ENCODE data around the gene ZNF268. TPM values are rescaled to one million over a fixed set of nuclear protein-coding genes. Genes with fewer than 3 reads are reported as not detected.

The ZNF268 gene
- polyA plus RNA-seq, 1 of the 3 experiments (the other 2 are of a cell fraction) = 5.2 TPM

DNA sequence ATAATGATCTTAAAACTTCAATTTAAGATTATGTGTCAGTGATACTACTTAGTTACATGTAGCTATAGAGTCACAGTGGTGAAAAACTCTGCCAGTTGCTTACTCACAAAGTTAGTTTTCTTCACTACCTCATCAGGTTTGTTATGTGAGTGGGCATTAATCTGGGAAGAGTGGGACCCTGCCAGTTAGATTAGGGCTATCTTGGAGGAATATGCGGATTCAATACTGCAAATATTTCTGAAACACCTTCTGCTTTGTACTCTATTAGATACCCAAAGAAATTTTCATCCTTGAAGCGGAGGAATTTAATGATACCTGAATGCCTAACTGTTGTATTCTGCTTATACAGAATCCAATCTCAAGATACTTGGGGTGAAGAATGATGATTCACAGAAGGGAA is 25.1 kb downstream of the ZNF268 start:
- Histone ChIP-seq H2AFZ (ENCODE audit: low read depth) (no peak overlapping the region), H3K4me1 (ENCODE audit: control insufficient read depth in 1 of 2, insufficient read depth in 2 of 2, low read depth in 1 of 2, low read length in 1 of 2) (no peaks in the 10 kb centered on the region), H3K27me3 (ENCODE audit: insufficient read depth) (no peaks in the 10 kb centered on the region), H4K20me1 (ENCODE audit: insufficient read depth) (no peaks in the 10 kb centered on the region), H3K4me2 (no peak overlapping the region), H3K4me3 (ENCODE audit: low read depth in 2 of 2, low read length in 1 of 2) (no peak overlapping the region), H3K79me2 (ENCODE audit: insufficient read depth) (no peaks in the 10 kb centered on the region), H3K27ac (ENCODE audit: low read depth in 2 of 2, low read length in 1 of 2) (no peak overlapping the region), H3F3A (replicated peaks; ENCODE audit: insufficient read depth) (peaks cover 29% of the 10 kb centered on the region), H3K9ac (no peak overlapping the region), H3K36me3 (replicated peaks in 1 of 2; ENCODE audit: control insufficient read depth in 1 of 2, insufficient read depth in 2 of 2, low read length in 1 of 2) (peaks cover 22 to 35% of the 10 kb centered on the region in 2 experiments), H3K9me2 (no peaks in the 10 kb centered on the region), H3K9me3 (peaks cover 65% of the 10 kb centered on the region)
- TF ChIP-seq NFIC (IDR thresholded peaks at IDR 0.05; ENCODE audit: borderline replicate concordance) (no peak), TAF1 (IDR thresholded peaks at IDR 0.05; ENCODE audit: borderline replicate concordance, low read depth, low read length) (no peak), GATA2 (CRISPR knock-in tag; IDR thresholded peaks at IDR 0.05) (no peak), SIN3A (IDR thresholded peaks at IDR 0.05; ENCODE audit: borderline replicate concordance, low read depth, low read length) (no peak), MXI1 (IDR thresholded peaks at IDR 0.05; ENCODE audit: low read depth, low read length) (no peak), FOXJ3 (CRISPR knock-in tag; IDR thresholded peaks at IDR 0.05) (no peak), TEAD4 (IDR thresholded peaks at IDR 0.05; ENCODE audit: borderline replicate concordance, insufficient read depth) (no peak), FOSL2 (IDR thresholded peaks at IDR 0.05; ENCODE audit: borderline replicate concordance, low read depth) (no peak), TCF12 (IDR thresholded peaks at IDR 0.05) (no peak), FOXM1 (IDR thresholded peaks at IDR 0.05; ENCODE audit: low read depth) (no peak), RFX5 (IDR thresholded peaks at IDR 0.05; ENCODE audit: low read length) (no peak), SMC3 (IDR thresholded peaks at IDR 0.05; ENCODE audit: low read depth, low read length) (no peak), JUND (IDR thresholded peaks at IDR 0.05) (no peak)
- TF ChIP-seq, protein P1, sequence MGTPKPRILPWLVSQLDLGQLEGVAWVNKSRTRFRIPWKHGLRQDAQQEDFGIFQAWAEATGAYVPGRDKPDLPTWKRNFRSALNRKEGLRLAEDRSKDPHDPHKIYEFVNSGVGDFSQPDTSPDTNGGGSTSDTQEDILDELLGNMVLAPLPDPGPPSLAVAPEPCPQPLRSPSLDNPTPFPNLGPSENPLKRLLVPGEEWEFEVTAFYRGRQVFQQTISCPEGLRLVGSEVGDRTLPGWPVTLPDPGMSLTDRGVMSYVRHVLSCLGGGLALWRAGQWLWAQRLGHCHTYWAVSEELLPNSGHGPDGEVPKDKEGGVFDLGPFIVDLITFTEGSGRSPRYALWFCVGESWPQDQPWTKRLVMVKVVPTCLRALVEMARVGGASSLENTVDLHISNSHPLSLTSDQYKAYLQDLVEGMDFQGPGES (IDR thresholded peaks at IDR 0.05; ENCODE audit: low read depth, low read length) = no peak
- TF ChIP-seq, protein P2, sequence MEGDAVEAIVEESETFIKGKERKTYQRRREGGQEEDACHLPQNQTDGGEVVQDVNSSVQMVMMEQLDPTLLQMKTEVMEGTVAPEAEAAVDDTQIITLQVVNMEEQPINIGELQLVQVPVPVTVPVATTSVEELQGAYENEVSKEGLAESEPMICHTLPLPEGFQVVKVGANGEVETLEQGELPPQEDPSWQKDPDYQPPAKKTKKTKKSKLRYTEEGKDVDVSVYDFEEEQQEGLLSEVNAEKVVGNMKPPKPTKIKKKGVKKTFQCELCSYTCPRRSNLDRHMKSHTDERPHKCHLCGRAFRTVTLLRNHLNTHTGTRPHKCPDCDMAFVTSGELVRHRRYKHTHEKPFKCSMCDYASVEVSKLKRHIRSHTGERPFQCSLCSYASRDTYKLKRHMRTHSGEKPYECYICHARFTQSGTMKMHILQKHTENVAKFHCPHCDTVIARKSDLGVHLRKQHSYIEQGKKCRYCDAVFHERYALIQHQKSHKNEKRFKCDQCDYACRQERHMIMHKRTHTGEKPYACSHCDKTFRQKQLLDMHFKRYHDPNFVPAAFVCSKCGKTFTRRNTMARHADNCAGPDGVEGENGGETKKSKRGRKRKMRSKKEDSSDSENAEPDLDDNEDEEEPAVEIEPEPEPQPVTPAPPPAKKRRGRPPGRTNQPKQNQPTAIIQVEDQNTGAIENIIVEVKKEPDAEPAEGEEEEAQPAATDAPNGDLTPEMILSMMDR (IDR thresholded peaks at IDR 0.05) = no peak
- TF ChIP-seq, protein P3, sequence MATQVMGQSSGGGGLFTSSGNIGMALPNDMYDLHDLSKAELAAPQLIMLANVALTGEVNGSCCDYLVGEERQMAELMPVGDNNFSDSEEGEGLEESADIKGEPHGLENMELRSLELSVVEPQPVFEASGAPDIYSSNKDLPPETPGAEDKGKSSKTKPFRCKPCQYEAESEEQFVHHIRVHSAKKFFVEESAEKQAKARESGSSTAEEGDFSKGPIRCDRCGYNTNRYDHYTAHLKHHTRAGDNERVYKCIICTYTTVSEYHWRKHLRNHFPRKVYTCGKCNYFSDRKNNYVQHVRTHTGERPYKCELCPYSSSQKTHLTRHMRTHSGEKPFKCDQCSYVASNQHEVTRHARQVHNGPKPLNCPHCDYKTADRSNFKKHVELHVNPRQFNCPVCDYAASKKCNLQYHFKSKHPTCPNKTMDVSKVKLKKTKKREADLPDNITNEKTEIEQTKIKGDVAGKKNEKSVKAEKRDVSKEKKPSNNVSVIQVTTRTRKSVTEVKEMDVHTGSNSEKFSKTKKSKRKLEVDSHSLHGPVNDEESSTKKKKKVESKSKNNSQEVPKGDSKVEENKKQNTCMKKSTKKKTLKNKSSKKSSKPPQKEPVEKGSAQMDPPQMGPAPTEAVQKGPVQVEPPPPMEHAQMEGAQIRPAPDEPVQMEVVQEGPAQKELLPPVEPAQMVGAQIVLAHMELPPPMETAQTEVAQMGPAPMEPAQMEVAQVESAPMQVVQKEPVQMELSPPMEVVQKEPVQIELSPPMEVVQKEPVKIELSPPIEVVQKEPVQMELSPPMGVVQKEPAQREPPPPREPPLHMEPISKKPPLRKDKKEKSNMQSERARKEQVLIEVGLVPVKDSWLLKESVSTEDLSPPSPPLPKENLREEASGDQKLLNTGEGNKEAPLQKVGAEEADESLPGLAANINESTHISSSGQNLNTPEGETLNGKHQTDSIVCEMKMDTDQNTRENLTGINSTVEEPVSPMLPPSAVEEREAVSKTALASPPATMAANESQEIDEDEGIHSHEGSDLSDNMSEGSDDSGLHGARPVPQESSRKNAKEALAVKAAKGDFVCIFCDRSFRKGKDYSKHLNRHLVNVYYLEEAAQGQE (IDR thresholded peaks at IDR 0.05; ENCODE audit: low read depth, low read length) = no peak
- TF ChIP-seq, protein P4, sequence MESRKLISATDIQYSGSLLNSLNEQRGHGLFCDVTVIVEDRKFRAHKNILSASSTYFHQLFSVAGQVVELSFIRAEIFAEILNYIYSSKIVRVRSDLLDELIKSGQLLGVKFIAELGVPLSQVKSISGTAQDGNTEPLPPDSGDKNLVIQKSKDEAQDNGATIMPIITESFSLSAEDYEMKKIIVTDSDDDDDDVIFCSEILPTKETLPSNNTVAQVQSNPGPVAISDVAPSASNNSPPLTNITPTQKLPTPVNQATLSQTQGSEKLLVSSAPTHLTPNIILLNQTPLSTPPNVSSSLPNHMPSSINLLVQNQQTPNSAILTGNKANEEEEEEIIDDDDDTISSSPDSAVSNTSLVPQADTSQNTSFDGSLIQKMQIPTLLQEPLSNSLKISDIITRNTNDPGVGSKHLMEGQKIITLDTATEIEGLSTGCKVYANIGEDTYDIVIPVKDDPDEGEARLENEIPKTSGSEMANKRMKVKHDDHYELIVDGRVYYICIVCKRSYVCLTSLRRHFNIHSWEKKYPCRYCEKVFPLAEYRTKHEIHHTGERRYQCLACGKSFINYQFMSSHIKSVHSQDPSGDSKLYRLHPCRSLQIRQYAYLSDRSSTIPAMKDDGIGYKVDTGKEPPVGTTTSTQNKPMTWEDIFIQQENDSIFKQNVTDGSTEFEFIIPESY (IDR thresholded peaks at IDR 0.05; ENCODE audit: borderline replicate concordance, low read depth) = no peak
- TF ChIP-seq, protein P5, sequence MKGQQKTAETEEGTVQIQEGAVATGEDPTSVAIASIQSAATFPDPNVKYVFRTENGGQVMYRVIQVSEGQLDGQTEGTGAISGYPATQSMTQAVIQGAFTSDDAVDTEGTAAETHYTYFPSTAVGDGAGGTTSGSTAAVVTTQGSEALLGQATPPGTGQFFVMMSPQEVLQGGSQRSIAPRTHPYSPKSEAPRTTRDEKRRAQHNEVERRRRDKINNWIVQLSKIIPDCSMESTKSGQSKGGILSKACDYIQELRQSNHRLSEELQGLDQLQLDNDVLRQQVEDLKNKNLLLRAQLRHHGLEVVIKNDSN (IDR thresholded peaks at IDR 0.05; ENCODE audit: borderline replicate concordance, low read depth) = no peak
- DNase-seq = no peak
- ChIA-PET CTCF (no interaction called here), POLR2A (no interaction called here)
- 86% methylated on average over 2 of the region's 2 CpGs for WGBS (ENCODE audit: low lambda C conversion rate)

Data from SK-N-SH (cell line).